Left colon (tissue), 2 donors: Measurements from ENCODE around the gene THAP2. TPM values are rescaled to one million over a fixed set of nuclear protein-coding genes. Genes with fewer than 3 reads are reported as not detected.

Experiments used
- total RNA-seq, 2 donors: library from RNA; stranded (reverse); fragmentation: NEBNext Ultra II Directional; extraction: Animal tissue kit (Norgen Biotek cat#: 25700); gene quantifications; one replicate each; pipeline ENCODE4 v1.2.1, GENCODE V29; 2021
- donor health status: DM: no; HTN: no; CAD: no.
- donor health status: DM: yes; HTN: yes; CAD: no.

THAP2 gene
- total RNA-seq, 2 donors from 2014 or later: 2.1 to 3.5 TPM

Other genes with a start within 250 kb of the THAP2 start
- gene LGR5, start 224.5 kb upstream of the THAP2 start, total RNA-seq: 1 to 10 TPM; 4.5 to 5.2 TPM
- gene ZFC3H1, start 453 bp upstream of the THAP2 start, total RNA-seq: 10 to 100 TPM; 41.3 to 42.1 TPM
- 10 to 100 TPM; 41.9 to 48.8 TPM for gene TMEM19, start 21.8 kb downstream of the THAP2 start, total RNA-seq
- 10 to 100 TPM; 63.8 to 75.8 TPM for gene RAB21, start 90.6 kb downstream of the THAP2 start, total RNA-seq
- gene TBC1D15, start 175.5 kb downstream of the THAP2 start, total RNA-seq: 10 to 100 TPM; 24.5 to 29.0 TPM